T-helper 2 cell treated with Interferon-gamma antibody and Interleukin-4, amounts not matched to agents 5 μg/mL and 100 μg/mL, for 36 hours (primary cell): ENCODE results near the gene HSPA12B.

Experiments
- DNase-seq: peaks from one replicate; pipeline ENCODE4 v3.0.0; 2021; ENCODE audit warnings: low spot score
- H3K27ac Mint-ChIP-seq: one replicate; pipeline ENCODE4 v1.8.0; 2021; ENCODE audit warnings: mild to moderate bottlenecking, mixed read lengths
- H3K27me3 Mint-ChIP-seq: one replicate; pipeline ENCODE4 v1.8.0; 2021; ENCODE audit warnings: low read depth, mixed read lengths
- H3K36me3 Mint-ChIP-seq: one replicate; pipeline ENCODE4 v1.8.0; 2021; ENCODE audit warnings: low read depth, mixed read lengths
- H3K4me1 Mint-ChIP-seq: one replicate; pipeline ENCODE4 v1.8.0; 2021; ENCODE audit warnings: low read depth, mixed read lengths
- H3K4me3 Mint-ChIP-seq: one replicate; pipeline ENCODE4 v1.8.0; 2022; ENCODE audit warnings: mild to moderate bottlenecking, moderate library complexity, mixed read lengths
- H3K9me3 Mint-ChIP-seq: one replicate; pipeline ENCODE4 v1.8.0; 2021; ENCODE audit warnings: mixed read lengths

HSPA12B gene

DNA sequence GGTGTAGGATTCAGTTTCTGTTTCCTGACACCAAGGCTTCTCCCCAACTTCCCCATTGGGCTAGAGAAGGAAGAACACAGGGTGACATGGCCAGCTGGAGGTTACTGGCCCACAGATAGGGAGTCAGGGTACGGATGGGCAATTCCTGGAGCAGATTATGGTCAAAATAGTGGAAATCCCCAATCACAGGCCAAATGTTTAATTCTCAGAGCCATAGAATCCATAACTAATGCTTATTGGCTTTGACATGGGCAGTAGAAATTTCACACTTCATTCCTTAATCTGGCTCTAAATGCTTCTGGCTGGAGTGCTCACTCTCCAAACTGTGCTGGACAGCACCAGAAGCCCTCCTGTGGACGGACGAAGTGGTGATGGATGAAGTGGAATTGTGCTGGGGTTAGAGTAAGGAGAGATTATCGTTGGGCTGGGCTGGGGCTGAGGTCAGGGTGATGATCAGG lies 21.0 kb upstream of the HSPA12B start:
- no peak overlapping the region for H3K4me3 Mint-ChIP-seq
- no peaks in the 10 kb centered on the region for H3K4me1 Mint-ChIP-seq
- no peaks in the 10 kb centered on the region for H3K27me3 Mint-ChIP-seq
- H3K36me3 Mint-ChIP-seq, result no peaks in the 10 kb centered on the region
- DNase-seq, result no peak
- H3K27ac Mint-ChIP-seq, result no peak overlapping the region
- H3K9me3 Mint-ChIP-seq, result no peaks in the 10 kb centered on the region

DNA sequence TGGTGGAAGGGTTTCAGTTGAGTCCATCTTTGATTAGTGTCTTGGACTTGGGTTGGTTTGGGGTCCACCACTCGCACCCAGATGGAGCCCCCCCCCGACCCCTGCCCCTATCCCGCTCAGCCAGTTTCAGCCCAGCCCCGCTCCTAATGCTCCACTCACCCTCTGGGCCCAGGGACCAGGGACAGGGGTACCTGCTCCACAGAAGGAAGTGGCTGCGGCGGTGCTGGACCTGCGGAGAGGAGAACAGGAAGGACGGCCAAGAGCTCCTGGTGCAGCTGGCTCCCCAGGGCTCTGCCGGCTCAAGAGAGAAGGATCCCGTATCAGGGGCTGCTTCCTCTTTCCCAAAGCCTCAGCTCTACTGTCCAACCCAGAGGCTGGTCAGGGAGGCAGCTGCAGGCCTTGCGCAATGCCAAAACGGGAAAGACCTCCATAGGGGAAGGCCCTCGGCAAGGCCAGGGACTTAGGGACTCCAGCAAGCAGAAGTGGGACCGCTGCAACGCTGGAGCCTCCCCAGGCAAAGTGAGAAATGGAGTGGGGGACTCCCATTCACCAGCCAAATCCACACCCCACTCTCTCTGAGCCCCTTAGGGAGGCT lies 20.1 kb upstream of the HSPA12B start, which contains the start of gene SIGLEC1:
SIGLEC1 (minus strand) TSS at position 322 of the 595 bp plus-strand sequence. CDS start 5,472 bp downstream, outside the sequence.
- Mint-ChIP-seq H3K4me3 (no peak within 1 kb of the TSS), H3K27ac (no peak within 1 kb of the TSS), H3K9me3 (no peaks in the 10 kb centered on the region), H3K4me1 (no peaks in the 10 kb centered on the region), H3K36me3 (no peaks in the 10 kb centered on the region), H3K27me3 (no peaks in the 10 kb centered on the region)
- no peak for DNase-seq

DNA sequence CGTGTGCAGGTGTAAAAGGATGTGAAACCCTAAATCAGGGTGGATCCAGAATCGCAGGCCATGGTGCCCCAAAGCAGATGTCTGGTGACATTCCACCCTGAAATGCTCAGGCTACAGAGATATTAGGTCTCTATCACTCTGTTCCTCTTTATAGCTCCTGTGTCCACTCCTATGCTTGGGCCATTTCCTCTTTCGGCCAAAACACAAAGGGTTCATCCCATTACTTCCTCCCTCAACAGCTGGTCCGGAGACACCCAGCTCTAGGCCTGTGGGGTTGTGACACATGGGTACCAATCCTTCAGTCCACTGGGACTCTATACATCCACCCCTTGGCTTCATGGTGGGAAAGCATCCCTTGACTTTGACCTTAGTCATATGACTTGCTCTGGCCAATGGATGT lies 18.4 kb upstream of the HSPA12B start:
- Mint-ChIP-seq H3K36me3 (no peaks in the 10 kb centered on the region), H3K4me1 (no peaks in the 10 kb centered on the region), H3K9me3 (no peaks in the 10 kb centered on the region), H3K4me3 (no peak overlapping the region), H3K27me3 (no peaks in the 10 kb centered on the region), H3K27ac (no peak overlapping the region)
- no peak for DNase-seq

DNA sequence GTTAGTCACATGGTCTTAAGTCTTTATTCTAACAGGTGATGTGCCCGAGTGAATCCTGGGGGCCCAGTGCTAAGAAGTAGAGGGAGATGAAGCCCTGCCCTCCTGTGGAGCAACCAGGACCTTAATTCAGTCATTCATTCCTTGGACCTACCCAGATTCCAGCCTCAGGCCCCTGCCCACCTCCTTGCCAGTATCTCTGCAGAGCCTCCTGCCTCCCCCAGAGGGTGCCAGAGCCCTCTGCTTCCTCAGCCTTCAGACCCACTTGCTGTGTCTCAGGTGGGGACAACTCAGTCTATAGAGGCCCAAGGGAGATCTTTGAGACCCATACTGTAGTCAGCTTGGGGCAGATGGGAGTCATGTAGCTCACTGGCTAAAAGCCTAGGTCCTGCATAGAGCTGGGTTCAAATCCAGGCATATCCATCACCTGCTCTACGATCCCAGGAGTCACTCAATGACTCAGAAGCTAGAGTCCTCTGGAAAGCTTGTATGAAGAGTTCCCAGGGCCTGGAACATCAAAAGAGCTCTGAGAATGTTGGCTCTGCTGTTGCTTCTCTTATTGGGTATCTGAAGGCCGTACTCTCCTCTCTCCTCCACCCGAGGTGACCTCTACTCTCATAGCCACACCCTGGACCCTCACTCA lies 16.2 kb upstream of the HSPA12B start:
- Mint-ChIP-seq H3K4me3 (no peak overlapping the region), H3K36me3 (no peaks in the 10 kb centered on the region), H3K27ac (no peak overlapping the region), H3K9me3 (no peaks in the 10 kb centered on the region), H3K27me3 (peaks cover 7% of the 10 kb centered on the region), H3K4me1 (peaks cover 11% of the 10 kb centered on the region)
- DNase-seq, result no peak

DNA sequence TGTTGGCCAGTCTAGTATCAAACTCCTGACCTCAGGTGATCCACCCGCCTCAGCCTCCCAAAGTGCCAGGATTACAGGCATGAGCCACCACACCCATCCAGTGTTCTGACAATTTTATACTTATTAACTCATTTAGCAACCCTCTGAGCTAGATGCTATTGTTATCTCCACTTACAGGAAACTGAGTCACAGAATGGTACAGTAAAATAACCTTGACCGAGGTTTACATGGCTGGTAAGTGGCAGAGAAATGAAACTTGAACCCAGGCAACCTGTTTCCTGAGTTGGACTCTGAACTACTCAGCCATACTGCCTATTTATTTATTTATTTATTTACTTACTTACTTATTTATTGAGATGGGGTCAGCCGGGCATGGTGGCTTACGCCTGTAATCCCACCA lies 13.4 kb upstream of the HSPA12B start:
- peaks cover 11% of the 10 kb centered on the region for H3K4me1 Mint-ChIP-seq
- no peak overlapping the region for H3K4me3 Mint-ChIP-seq
- H3K9me3 Mint-ChIP-seq, result no peaks in the 10 kb centered on the region
- H3K27ac Mint-ChIP-seq, result no peak overlapping the region
- no peak for DNase-seq
- peaks cover 20% of the 10 kb centered on the region for H3K27me3 Mint-ChIP-seq
- no peaks in the 10 kb centered on the region for H3K36me3 Mint-ChIP-seq

DNA sequence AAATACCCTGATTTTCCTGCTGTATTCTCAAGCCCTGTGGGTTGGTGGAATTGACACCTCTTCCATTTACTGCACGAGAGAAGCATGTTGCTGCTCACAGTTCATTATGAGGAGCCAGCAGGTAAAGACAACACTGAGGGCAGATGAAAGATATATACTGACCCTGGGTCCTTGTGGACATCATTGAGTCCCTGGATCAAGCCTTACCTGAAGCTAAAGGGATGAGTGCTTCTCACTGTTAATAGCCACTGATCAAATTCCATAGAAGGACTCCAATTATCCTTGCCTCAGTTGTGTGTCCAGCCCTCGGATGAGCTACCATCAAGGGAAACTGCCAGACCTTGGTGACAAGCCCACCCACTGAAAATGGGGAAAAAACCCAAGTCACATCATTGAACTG lies 12.4 kb upstream of the HSPA12B start:
- H3K36me3 Mint-ChIP-seq, result no peaks in the 10 kb centered on the region

DNA sequence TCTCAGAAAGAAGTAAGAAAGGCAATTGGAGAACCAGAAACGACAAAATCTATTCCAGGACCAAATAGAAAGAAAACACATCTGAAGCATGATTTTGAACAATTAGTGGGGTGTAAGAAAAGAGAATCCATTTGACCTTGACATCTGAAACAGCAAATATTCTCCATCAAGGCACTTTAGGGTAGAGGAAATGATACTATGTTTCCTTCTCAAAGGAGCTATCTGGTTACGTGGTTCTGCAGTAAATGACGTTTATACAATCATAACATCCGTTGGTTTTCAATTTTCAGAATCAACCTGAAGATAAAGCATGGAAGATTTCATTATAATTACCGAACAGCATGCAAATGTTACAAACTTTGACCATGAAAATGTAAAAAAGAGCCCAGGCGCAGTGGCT lies 11.9 kb upstream of the HSPA12B start:
- peaks cover 13% of the 10 kb centered on the region for H3K4me1 Mint-ChIP-seq

More for the DNA sequence above, 12.4 kb upstream of the HSPA12B start:
- Mint-ChIP-seq H3K4me3 (no peak overlapping the region), H3K9me3 (no peaks in the 10 kb centered on the region), H3K27ac (no peak overlapping the region), H3K4me1 (peaks cover 13% of the 10 kb centered on the region), H3K27me3 (peaks cover 24% of the 10 kb centered on the region)
- no peak for DNase-seq

DNA sequence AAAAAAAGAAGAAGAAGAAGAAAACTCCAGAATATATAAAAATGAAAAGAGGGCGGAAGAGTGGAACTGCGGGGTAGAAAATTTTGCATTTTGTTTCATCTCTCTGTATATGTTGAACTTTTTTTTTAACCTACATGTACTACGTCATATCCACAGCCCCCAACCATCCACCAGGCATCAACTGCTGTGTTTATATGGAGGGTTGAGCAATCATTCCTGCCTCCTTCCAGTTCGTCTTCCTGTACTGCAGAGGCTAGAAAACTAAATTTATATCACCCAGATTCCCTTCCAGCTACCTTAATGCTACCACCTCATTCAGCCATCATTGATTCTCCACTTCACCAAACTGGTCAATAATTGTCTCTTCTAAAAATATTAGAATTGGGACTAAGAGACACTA lies 10.6 kb upstream of the HSPA12B start:
- DNase-seq, result no peak
- Mint-ChIP-seq H3K36me3 (no peaks in the 10 kb centered on the region), H3K4me3 (no peak overlapping the region), H3K4me1 (peaks cover 13% of the 10 kb centered on the region), H3K27me3 (peaks cover 29% of the 10 kb centered on the region), H3K9me3 (no peaks in the 10 kb centered on the region), H3K27ac (no peak overlapping the region)

More for the DNA sequence above, 11.9 kb upstream of the HSPA12B start:
- H3K4me3 Mint-ChIP-seq, result no peak overlapping the region
- no peaks in the 10 kb centered on the region for H3K36me3 Mint-ChIP-seq
- no peaks in the 10 kb centered on the region for H3K9me3 Mint-ChIP-seq
- DNase-seq, result no peak
- peaks cover 24% of the 10 kb centered on the region for H3K27me3 Mint-ChIP-seq
- no peak overlapping the region for H3K27ac Mint-ChIP-seq

DNA sequence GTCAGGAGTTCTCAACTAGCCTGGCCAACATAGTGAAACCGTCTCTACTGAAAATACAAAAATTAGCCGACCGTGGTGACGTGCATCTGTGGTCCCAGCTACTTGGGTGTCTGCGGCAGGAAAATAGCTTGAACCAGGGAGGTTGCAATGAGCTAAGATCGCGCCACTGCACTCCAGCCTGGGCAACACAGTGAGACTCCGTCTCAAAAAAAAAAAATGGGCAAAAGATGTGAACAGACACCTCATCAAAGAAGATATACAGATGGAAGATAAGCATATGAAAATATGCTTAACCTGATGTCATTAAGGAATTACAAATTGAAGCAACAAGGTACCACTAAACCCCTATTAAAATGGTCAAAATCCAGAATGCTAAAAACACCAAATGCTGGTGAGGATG lies 9.2 kb upstream of the HSPA12B start:
- H3K27me3 Mint-ChIP-seq, result peaks cover 39% of the 10 kb centered on the region
- no peaks in the 10 kb centered on the region for H3K9me3 Mint-ChIP-seq
- H3K36me3 Mint-ChIP-seq, result no peaks in the 10 kb centered on the region
- DNase-seq, result no peak
- no peak overlapping the region for H3K27ac Mint-ChIP-seq
- no peak overlapping the region for H3K4me3 Mint-ChIP-seq
- peaks cover 13% of the 10 kb centered on the region for H3K4me1 Mint-ChIP-seq

DNA sequence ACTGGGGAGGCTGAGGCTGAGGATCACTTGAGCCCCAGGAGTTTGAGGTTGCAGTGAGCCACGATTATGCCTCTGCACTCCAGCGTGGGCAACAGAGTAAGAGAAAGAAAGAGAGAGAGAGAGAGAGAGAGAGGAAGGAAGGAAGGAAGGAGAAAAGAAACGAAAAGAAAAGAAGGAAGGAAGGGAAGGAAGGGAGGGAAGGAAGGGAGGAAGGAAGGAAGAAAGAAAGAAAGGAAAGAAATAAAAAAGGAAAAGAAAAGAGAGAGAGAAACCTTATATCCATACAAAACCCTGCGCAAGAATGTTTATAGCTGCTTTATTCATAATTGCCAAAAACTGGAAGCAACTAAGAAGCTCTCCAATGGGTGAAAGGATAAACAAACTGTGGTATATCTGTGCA lies 8.1 kb upstream of the HSPA12B start:
- peaks cover 39% of the 10 kb centered on the region for H3K27me3 Mint-ChIP-seq
- H3K4me1 Mint-ChIP-seq, result peaks cover 13% of the 10 kb centered on the region
- H3K36me3 Mint-ChIP-seq, result no peaks in the 10 kb centered on the region
- H3K27ac Mint-ChIP-seq, result no peak overlapping the region
- no peak for DNase-seq
- no peaks in the 10 kb centered on the region for H3K9me3 Mint-ChIP-seq
- H3K4me3 Mint-ChIP-seq, result no peak overlapping the region

DNA sequence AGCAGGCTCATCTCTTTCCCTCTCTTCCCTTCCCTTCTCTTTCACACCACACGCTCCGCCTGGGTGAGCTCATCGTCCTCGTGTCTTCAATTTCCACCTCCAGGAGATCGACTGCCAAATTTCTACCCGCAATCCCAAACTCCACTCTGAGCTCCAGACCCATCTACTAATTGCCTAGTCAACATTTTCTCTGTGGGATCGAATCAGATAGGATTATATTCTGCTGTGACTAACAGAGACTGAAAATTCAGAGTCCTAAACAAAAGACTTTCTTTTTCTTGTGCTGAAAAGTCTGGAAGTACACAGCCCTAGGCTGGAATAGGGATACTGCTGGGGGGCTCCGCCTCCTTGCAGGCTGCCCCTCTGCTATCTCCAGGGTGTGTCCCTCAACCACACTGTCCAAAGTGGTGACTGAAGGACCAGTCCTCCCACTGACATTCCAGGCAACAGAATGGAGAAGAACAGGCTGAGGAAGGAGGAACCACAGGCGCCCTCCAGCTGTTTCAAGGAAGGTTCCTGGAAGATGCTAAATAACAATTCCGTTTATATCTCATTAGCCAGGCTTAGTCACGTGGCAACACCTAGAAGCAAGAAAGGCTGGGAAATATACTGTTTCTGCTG lies 5.0 kb upstream of the HSPA12B start:
- Mint-ChIP-seq H3K9me3 (no peaks in the 10 kb centered on the region), H3K27ac (no peak overlapping the region), H3K36me3 (no peaks in the 10 kb centered on the region), H3K4me3 (no peak overlapping the region), H3K27me3 (peaks cover 45% of the 10 kb centered on the region), H3K4me1 (peaks cover 2% of the 10 kb centered on the region)
- no peak for DNase-seq

DNA sequence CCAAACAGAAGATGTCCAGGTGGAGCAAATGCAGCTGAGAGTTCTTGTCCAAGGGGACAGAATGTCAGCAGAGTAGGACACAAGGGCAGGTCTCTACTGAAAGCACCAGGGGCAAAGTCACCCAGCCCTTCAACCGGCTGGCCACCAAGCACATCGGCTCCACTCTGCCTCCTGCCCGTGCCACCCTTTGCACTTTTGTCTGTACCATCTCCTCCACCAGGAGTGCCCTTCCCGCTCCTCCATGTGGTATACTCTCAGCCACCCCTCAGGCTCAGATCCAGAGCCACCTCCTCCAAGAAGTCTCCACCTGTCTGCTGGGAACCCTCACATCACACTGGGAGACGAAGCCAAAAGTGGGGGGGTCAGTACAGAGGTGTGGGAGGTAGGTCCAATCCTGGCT lies 4.1 kb upstream of the HSPA12B start:
- Mint-ChIP-seq H3K27me3 (peaks cover 47% of the 10 kb centered on the region), H3K9me3 (no peaks in the 10 kb centered on the region), H3K4me3 (no peak overlapping the region), H3K36me3 (no peaks in the 10 kb centered on the region), H3K27ac (no peak overlapping the region), H3K4me1 (peaks cover 2% of the 10 kb centered on the region)
- DNase-seq, result no peak

DNA sequence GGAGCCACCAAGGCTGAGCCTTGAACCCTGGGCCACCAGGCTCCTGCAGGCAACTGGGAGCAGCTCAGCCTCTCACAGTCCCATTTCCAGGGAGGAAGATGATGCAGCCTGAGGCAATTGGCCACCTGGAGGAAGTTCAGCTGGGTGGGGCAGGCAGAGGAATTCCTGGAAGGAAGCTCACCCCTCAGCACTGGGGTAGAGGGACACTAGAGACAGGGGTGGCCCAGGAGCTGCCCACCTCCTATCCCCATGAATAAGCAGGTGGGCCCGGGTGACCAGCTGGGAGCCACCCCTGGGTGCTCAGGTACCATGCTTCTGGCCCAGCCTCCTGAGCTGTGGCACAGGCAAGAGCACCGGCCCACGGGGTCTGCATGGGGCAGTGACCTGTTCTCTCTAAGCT lies 3.6 kb upstream of the HSPA12B start:
- DNase-seq, result no peak
- H3K27me3 Mint-ChIP-seq, result peaks cover 47% of the 10 kb centered on the region

DNA sequence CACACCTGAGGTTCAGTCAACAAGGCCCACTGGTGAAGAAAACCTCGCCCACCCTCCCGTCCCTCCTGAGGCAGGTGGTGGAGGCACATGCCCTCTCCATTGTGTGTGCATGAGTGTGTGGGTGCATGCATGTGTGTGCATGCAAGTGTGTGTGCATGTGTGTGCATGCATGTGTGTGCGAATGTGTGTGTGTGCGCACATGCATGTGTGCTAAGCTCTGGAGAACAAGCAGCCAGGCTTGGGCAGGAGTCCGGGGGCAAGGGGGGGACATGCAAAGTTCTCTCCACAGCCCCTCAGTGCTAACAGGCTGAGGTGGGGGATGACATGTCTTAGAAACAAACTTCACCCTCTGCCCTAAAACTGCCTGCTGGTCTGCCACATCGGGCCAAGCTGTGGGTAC lies 3.1 kb upstream of the HSPA12B start:
- Mint-ChIP-seq H3K36me3 (no peaks in the 10 kb centered on the region), H3K4me1 (no peaks in the 10 kb centered on the region), H3K4me3 (no peak overlapping the region), H3K27ac (no peak overlapping the region), H3K27me3 (peaks cover 47% of the 10 kb centered on the region), H3K9me3 (no peaks in the 10 kb centered on the region)
- no peak for DNase-seq

More for the DNA sequence above, 3.6 kb upstream of the HSPA12B start:
- Mint-ChIP-seq H3K36me3 (no peaks in the 10 kb centered on the region), H3K4me1 (peaks cover 2% of the 10 kb centered on the region), H3K27ac (no peak overlapping the region), H3K4me3 (no peak overlapping the region), H3K9me3 (no peaks in the 10 kb centered on the region)
